A549 (cell line): ENCODE measurements around the gene LBX2.

ENCODE experiments used
- CBX8 ChIP-seq: fragments of 200-600 bp; sonication (generic); IDR thresholded peaks from 2 replicates; pipeline ENCODE4 v1.6.1; 2016
- HOXB5 ChIP-seq: fragments of 250-450 bp; sonication (Bioruptor Pico); IDR thresholded peaks from 2 replicates; pipeline ENCODE4 v1.5.0; 2020; ENCODE audit warnings: mild to moderate bottlenecking, moderate library complexity
- NPAS2 ChIP-seq: fragments of 250-450 bp; sonication (Bioruptor Pico); IDR thresholded peaks from 2 replicates; pipeline ENCODE4 v1.8.0; 2022; ENCODE audit warnings: mild to moderate bottlenecking, moderate library complexity, borderline replicate concordance
- POLR2A ChIP-seq: IDR thresholded peaks from 2 replicates; pipeline ENCODE4 v1.6.1; 2012; ENCODE audit warnings: mild to moderate bottlenecking, low read length
- RAD21 ChIP-seq, 2 experiments: fragments of >200 bp in 1 of 2; sonication (Bioruptor Twin) in 1 of 2; formaldehyde crosslinking in 1 of 2; IDR thresholded peaks in 1 of 2; conservative IDR thresholded peaks in 1 of 2; 2 replicates in 1 of 2; 3 replicates in 1 of 2; pipeline ENCODE4 v1.6.1; 2012 to 2018; ENCODE audit warnings: inconsistent platforms in 1 of 2
- REST ChIP-seq: fragments of 200-600 bp; sonication (generic); IDR thresholded peaks from 2 replicates; pipeline ENCODE4 v1.6.1; 2016; ENCODE audit warnings: antibody characterized with exemption, mild to moderate bottlenecking, moderate library complexity
- SMC3 ChIP-seq: fragments of >200 bp; sonication (Bioruptor Twin); formaldehyde crosslinking; IDR thresholded peaks from 3 replicates; pipeline ENCODE4 v1.6.1; 2018; ENCODE audit warnings: inconsistent platforms
- TF ChIP-seq, protein P1 (sequence below): fragments of >200 bp; sonication (Bioruptor Twin); formaldehyde crosslinking; IDR thresholded peaks from 3 replicates; pipeline ENCODE4 v1.5.1; 2016

DNA sequence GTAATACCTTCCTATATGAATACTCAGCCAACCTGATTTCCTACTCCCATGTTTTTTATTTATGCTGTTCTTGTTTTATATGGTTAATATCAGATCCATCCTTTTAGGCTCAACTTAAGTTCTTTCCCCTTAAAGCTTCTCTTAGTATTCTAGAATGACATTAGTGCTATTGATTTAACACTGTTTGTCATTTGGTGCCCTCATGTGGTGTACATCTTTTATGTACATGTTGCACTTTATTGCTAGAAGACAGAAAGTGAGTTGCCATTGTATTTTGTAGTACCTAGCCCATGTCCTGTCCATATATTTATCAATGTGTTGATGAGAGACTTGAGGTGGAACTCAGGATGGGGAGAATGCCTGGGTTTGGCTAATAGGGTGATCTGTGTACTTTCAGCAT is 32.8 kb upstream of the LBX2 start:
- TF ChIP-seq, protein P1, sequence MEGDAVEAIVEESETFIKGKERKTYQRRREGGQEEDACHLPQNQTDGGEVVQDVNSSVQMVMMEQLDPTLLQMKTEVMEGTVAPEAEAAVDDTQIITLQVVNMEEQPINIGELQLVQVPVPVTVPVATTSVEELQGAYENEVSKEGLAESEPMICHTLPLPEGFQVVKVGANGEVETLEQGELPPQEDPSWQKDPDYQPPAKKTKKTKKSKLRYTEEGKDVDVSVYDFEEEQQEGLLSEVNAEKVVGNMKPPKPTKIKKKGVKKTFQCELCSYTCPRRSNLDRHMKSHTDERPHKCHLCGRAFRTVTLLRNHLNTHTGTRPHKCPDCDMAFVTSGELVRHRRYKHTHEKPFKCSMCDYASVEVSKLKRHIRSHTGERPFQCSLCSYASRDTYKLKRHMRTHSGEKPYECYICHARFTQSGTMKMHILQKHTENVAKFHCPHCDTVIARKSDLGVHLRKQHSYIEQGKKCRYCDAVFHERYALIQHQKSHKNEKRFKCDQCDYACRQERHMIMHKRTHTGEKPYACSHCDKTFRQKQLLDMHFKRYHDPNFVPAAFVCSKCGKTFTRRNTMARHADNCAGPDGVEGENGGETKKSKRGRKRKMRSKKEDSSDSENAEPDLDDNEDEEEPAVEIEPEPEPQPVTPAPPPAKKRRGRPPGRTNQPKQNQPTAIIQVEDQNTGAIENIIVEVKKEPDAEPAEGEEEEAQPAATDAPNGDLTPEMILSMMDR = peak; percentile 70
- TF ChIP-seq NPAS2 (CRISPR knock-in tag) (no peak), RAD21 (conservative IDR thresholded peaks at IDR 0.05 in 1 of 2, IDR thresholded peaks at IDR 0.05 in 1 of 2) (peak; percentile 74 to 80), SMC3 (peak; percentile 50), CBX8 (no peak), REST (no peak), HOXB5 (no peak), POLR2A (no peak)
